HEK293 (cell line): ENCODE results near the gene DNAH8.

Source experiments
- GFI1B ChIP-seq: fragments of 450-650 bp; formaldehyde crosslinking; IDR thresholded peaks from 2 replicates; pipeline ENCODE4 v1.5.1; 2016; ENCODE audit warnings: missing biosample characterization, missing genetic modification characterization
- KLF17 ChIP-seq: fragments of 450-650 bp; formaldehyde crosslinking; IDR thresholded peaks from 2 replicates; pipeline ENCODE4 v1.5.1; 2016; ENCODE audit warnings: missing biosample characterization, missing genetic modification characterization
- PRDM10 ChIP-seq: fragments of 450-650 bp; formaldehyde crosslinking; IDR thresholded peaks from 2 replicates; pipeline ENCODE4 v1.5.1; 2016; ENCODE audit warnings: missing biosample characterization, missing genetic modification characterization
- PRDM2 ChIP-seq: fragments of 450-650 bp; formaldehyde crosslinking; IDR thresholded peaks from 2 replicates; pipeline ENCODE4 v1.5.1; 2016; ENCODE audit warnings: missing biosample characterization, missing genetic modification characterization, borderline replicate concordance
- SALL2 ChIP-seq: fragments of 450-650 bp; formaldehyde crosslinking; IDR thresholded peaks from 2 replicates; pipeline ENCODE4 v1.5.0; 2017; ENCODE audit warnings: missing biosample characterization, mild to moderate bottlenecking, missing genetic modification characterization, borderline replicate concordance
- SETDB1 ChIP-seq: IDR thresholded peaks from one replicate; pipeline ENCODE4 v1.6.1; 2017; ENCODE audit warnings: mild to moderate bottlenecking, low read length, moderate library complexity, mixed read lengths; ENCODE audit not compliant: insufficient read length
- TSHZ1 ChIP-seq: fragments of 450-650 bp; formaldehyde crosslinking; IDR thresholded peaks from 2 replicates; pipeline ENCODE4 v1.5.1; 2016; ENCODE audit warnings: missing biosample characterization, missing genetic modification characterization, borderline replicate concordance
- ZBTB11 ChIP-seq: fragments of 450-650 bp; formaldehyde crosslinking; conservative IDR thresholded peaks from 2 replicates; pipeline ENCODE4 v1.5.1; 2016; ENCODE audit warnings: low read depth, missing biosample characterization, missing genetic modification characterization
- ZBTB17 ChIP-seq: fragments of 450-650 bp; formaldehyde crosslinking; IDR thresholded peaks from 2 replicates; pipeline ENCODE4 v1.5.1; 2016; ENCODE audit warnings: missing biosample characterization, missing genetic modification characterization
- ZBTB7A ChIP-seq: fragments of 450-650 bp; formaldehyde crosslinking; IDR thresholded peaks from 2 replicates; pipeline ENCODE4 v1.5.1; 2016; ENCODE audit warnings: low read depth, missing biosample characterization, missing genetic modification characterization
- ZNF112 ChIP-seq: fragments of 450-650 bp; formaldehyde crosslinking; IDR thresholded peaks from 2 replicates; pipeline ENCODE4 v1.5.0; 2017; ENCODE audit warnings: missing biosample characterization, missing genetic modification characterization
- ZNF202 ChIP-seq: fragments of 450-650 bp; formaldehyde crosslinking; IDR thresholded peaks from 2 replicates; pipeline ENCODE4 v1.5.1; 2016; ENCODE audit warnings: missing biosample characterization, missing genetic modification characterization, borderline replicate concordance
- ZNF514 ChIP-seq: fragments of 450-650 bp; formaldehyde crosslinking; IDR thresholded peaks from 2 replicates; pipeline ENCODE4 v1.5.1; 2016; ENCODE audit warnings: missing biosample characterization, missing genetic modification characterization
- ZNF623 ChIP-seq: fragments of 450-650 bp; formaldehyde crosslinking; IDR thresholded peaks from 2 replicates; pipeline ENCODE4 v1.5.1; 2016; ENCODE audit warnings: missing biosample characterization, missing genetic modification characterization
- ZNF677 ChIP-seq: fragments of 450-650 bp; IDR thresholded peaks from 2 replicates; pipeline ENCODE4 v1.5.0; 2018; ENCODE audit warnings: missing biosample characterization, mild to moderate bottlenecking, missing genetic modification characterization, moderate library complexity
- ZNF707 ChIP-seq: fragments of 450-650 bp; formaldehyde crosslinking; IDR thresholded peaks from 2 replicates; pipeline ENCODE4 v1.5.1; 2016; ENCODE audit warnings: missing biosample characterization, missing genetic modification characterization
- ZNF792 ChIP-seq: fragments of 450-650 bp; formaldehyde crosslinking; IDR thresholded peaks from 2 replicates; pipeline ENCODE4 v1.5.1; 2016; ENCODE audit warnings: missing biosample characterization, missing genetic modification characterization
- TF ChIP-seq, protein P1 (sequence below): fragments of 450-650 bp; formaldehyde crosslinking; IDR thresholded peaks from 2 replicates; pipeline ENCODE4 v1.5.1; 2016; ENCODE audit warnings: missing biosample characterization, missing genetic modification characterization
- TF ChIP-seq, protein P2 (sequence below): fragments of 450-650 bp; formaldehyde crosslinking; IDR thresholded peaks from 2 replicates; pipeline ENCODE4 v1.5.1; 2016; ENCODE audit warnings: missing biosample characterization, missing genetic modification characterization

The DNAH8 gene

DNA sequence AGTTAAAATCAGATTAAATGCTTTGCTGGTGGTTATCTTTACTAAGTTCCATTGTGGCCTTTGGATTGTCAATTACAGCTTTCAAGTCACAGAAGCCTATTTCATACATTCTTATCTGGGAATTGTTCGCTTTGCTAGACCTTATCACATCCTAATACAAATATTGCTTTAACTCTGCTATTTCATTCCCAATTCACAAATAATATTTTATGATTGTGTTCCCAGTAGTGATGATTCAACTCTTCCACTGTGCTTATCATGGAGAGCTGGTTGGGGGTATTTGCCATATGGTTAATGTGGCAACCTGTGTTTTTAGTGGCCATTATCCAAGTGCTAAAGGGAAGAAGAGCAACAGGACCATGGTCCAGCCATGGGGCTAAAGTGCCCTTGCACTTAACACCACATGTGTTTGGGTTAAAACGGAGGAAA lies 260.5 kb downstream of the DNAH8 start (continued):
- no peak for TF ChIP-seq PRDM10 (tag by site-specific recombination)
- TF ChIP-seq ZBTB11, result no peak
- TF ChIP-seq, protein P1, sequence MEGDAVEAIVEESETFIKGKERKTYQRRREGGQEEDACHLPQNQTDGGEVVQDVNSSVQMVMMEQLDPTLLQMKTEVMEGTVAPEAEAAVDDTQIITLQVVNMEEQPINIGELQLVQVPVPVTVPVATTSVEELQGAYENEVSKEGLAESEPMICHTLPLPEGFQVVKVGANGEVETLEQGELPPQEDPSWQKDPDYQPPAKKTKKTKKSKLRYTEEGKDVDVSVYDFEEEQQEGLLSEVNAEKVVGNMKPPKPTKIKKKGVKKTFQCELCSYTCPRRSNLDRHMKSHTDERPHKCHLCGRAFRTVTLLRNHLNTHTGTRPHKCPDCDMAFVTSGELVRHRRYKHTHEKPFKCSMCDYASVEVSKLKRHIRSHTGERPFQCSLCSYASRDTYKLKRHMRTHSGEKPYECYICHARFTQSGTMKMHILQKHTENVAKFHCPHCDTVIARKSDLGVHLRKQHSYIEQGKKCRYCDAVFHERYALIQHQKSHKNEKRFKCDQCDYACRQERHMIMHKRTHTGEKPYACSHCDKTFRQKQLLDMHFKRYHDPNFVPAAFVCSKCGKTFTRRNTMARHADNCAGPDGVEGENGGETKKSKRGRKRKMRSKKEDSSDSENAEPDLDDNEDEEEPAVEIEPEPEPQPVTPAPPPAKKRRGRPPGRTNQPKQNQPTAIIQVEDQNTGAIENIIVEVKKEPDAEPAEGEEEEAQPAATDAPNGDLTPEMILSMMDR, result no peak
- TF ChIP-seq KLF17 (tag by site-specific recombination), result no peak
- TF ChIP-seq ZNF677 (tag by site-specific recombination), result no peak
- TF ChIP-seq GFI1B (tag by site-specific recombination), result no peak
- no peak for TF ChIP-seq ZNF623 (tag by site-specific recombination)
- no peak for TF ChIP-seq SALL2
- TF ChIP-seq, protein P2, sequence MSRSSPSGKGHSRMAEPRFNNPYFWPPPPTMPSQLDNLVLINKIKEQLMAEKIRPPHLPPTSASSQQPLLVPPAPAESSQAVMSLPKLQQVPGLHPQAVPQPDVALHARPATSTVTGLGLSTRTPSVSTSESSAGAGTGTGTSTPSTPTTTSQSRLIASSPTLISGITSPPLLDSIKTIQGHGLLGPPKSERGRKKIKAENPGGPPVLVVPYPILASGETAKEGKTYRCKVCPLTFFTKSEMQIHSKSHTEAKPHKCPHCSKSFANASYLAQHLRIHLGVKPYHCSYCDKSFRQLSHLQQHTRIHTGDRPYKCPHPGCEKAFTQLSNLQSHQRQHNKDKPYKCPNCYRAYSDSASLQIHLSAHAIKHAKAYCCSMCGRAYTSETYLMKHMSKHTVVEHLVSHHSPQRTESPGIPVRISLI, result no peak
- TF ChIP-seq TSHZ1 (tag by site-specific recombination), result no peak; the same call in 1 of the 2 replicates
- TF ChIP-seq ZNF202 (tag by site-specific recombination), result no peak
- no peak for TF ChIP-seq ZBTB7A (tag by site-specific recombination)
- no peak for TF ChIP-seq ZNF112 (tag by site-specific recombination)
- TF ChIP-seq ZNF514 (tag by site-specific recombination), result no peak
- no peak for TF ChIP-seq ZNF707 (tag by site-specific recombination)
- TF ChIP-seq ZBTB17 (tag by site-specific recombination), result no peak
- no peak for TF ChIP-seq SETDB1
- TF ChIP-seq PRDM2 (tag by site-specific recombination), result no peak
- no peak for TF ChIP-seq ZNF792 (tag by site-specific recombination)
